HG02970 (cell line): ENCODE data around the gene DIP2B.
"Not testable (repeated sequence)": the region's sequence is repeated elsewhere in the genome, so short reads cannot be mapped to it uniquely, and the experiment has no call there.

Source experiments
- ATAC-seq: cut with Tn5 transposase; IDR thresholded peaks from one replicate; pipeline ENCODE4 v1.9.1; 2021; ENCODE audit warnings: mild to moderate bottlenecking, moderate library complexity, moderate number of reproducible peaks; ENCODE audit not compliant: unreplicated experiment, low FRiP score

The DIP2B gene

DNA sequence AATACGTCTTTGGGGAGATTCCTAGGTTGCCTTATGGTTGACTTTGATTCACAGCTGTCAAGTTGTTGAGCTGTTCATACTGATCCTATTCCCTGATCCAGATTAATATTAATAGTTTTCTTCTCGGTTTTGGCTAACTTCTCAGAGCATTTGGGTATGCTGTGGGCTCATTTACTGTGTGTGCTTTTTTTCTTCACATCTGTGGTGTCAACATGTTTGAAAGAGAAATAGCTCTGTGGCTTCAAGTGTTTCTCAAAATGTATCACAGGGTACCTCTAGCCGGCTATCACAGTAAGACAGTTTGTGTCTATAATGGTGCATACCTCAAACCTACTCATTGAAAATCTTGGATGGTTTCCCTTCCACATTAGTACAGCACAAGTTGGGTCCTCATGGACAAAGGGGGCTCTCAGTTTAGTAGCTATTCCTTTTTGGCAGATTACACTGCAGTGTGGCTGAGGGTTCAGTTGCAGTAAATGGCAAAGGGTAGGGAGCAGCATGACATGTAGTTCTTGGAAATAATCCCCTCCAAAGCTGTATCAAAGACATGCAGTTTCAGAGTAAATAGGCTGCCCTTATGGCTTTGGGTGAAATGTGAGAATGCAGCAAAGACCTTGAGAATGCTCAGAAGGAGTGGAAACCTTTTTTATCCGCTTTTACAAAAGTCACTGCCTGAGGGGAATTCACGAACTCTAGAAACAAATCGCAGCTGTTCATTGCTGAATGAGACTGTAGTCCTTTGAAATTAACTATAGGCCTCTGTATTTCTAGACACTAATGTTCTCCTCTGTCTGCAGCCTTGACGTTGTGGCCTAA is 156.7 kb downstream of the DIP2B start:
- no peak for ATAC-seq

DNA sequence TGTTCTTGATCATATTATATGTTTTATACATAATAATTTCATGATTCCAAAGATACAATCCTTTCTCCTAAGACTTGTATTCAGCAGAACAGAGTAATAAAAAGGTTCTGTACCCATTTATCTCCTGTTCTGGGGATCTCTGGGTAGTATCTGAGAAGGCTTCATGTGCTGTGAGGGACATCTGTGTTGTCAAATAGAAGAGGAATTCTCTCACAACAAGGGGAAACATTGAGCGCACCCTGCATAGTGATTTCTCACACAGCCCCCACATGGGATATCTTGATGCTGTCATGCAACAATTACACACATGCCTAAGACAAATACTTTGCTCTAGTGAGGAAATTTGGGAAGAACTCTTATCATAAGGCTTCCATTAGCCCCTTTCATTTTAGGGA is 157.3 kb downstream of the DIP2B start:
- no peak for ATAC-seq

DNA sequence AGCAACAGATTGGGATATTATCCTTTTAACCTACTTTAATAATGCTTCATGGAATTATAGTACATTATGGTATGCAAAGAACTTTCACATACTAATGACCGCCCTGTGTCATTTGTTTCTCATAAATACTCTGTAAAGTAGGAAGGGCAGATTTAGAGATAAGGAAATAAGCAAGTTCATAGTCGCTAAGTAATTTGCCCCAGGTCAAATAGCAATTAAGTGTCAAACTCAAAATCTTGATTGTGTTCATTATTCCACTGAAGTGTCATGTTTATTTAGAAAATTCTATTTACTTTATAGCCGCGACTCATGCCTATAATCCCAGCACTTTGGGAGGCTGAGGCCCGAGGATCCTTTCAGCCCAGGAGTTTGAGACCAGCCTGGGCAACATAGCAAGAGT is 160.4 kb downstream of the DIP2B start:
- ATAC-seq = no peak

GRCh38 chr12:50665609-50666008 is 160.8 kb downstream of the DIP2B start:
- no peak for ATAC-seq

GRCh38 chr12:50666023-50666422 is 161.2 kb downstream of the DIP2B start:
- ATAC-seq = no peak

- no peak for ATAC-seq
Observed at GRCh38 chr12:50672158-50672557, 167.4 kb downstream of the DIP2B start.

GRCh38 chr12:50676756-50677155 is 172.0 kb downstream of the DIP2B start:
- no peak for ATAC-seq

DNA sequence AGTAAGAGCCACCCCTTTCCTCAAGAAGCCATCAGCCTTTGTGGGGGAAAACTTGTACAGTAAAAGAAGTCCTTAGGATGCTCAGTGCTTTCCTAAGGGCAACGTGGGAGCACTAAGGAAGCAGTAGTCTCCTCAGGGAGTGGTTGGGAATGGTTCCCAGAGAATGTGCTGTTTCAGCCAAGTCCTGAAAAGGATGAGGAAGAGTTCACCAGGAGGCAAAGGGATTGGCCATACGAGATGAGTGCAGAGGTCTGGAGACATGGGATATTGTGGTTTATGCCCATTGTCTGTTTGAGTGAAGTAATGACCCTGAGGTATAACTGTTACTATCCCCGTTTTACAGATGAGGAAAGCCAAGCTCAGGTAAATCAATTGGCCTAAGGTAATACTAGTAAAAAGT is 173.1 kb downstream of the DIP2B start:
- ATAC-seq = no peak

GRCh38 chr12:50678650-50679365 is 174.0 kb downstream of the DIP2B start:
- no peak for ATAC-seq

DNA sequence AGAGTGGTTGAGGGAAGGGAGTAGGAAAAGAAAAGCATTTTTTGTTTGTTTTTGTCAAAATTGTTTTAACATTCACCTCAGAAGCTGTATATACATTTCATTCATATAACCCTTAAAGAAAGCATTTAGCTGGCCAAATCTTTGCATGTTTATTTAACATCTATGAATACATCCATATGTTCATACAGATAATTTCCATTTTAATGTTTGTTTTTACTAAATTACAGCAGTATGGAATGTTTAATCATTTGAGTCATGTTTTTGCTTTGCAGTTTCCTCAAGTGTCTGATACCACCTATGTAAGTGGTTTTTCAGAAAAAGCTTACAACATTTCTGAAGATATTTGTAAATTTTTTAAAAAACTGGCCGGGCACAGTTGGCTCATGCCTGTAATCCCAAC is 174.8 kb downstream of the DIP2B start:
- ATAC-seq = no peak

DNA sequence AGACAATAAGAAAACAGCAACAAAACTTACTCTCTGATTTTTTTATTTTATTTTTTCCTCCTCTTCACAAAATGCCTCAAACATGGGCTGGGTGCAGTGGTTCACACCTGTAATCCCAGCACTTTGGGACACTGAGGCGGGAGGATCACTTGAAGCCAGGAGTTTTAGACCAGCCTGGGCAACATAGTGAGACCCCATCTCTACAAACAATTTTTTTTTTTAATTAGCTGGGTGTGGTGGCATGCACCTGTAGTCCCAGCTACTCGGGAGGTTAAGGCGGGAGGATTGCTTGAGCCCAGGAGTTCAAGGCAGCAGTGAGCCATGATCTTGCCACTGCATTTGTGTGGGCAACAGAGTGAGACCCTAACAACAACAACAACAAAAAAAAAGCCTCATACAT is 176.3 kb downstream of the DIP2B start:
- ATAC-seq = not testable (repeated sequence)

- no peak for ATAC-seq
Observed at GRCh38 chr12:50685641-50686040, 180.9 kb downstream of the DIP2B start.

DNA sequence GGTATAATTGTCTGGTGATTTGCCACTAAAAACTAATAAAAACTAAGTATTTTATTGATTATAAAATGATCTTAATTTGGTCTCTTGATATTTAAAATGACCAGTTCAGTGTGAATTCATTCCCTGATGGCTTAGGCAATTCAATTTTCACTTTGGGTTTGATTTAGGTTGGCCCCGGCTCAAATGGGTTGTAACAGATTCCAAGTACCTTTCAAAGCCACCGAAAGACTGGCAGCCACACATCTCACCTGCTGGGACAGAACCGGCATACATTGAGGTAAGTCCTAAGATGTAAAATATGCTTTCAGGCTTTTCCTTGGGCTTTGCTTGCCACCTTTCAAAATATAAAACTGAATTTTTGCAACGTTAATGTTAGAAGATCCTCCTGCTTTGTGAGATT is 181.6 kb downstream of the DIP2B start:
- ATAC-seq = no peak

DNA sequence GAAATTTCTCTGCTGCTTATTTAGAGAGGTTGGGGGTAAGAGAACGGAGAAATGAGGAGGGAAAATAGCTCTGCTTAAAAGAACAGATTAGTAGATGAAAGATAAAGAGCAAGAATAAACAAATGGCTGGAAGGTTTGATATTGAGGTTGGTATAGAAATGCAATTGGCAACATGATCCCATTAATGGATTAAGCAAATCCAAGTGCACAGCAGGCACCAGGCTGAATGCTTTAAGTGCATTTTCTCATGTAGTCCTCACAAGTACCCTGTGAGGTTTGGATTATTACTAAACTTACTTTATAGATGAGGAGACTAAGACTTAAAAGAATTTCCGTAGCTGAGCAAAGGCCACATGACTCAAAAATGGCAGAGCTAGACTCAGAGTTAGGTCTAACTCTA is 182.2 kb downstream of the DIP2B start:
- ATAC-seq = no peak

DNA sequence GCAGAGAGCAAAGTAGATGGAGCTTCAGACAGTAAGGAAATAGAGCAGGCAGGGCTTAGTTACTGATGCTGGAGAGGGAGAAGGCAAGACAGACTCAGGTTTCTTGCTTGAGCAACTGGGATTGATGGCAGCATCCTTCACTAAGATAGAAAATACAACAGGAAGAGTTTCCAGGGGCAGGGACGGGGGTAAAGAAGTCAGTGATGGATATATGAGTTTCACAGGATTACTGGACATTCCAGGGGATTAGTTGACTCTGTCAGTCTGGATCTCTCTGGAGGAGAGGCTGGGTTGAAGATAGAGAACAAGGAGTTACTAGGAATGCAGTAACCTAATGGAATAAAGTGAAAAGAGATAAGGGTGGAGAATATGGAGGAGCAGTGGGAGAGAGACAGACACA is 184.7 kb downstream of the DIP2B start:
- ATAC-seq = no peak

GRCh38 chr12:50690925-50691324 is 186.1 kb downstream of the DIP2B start:
- ATAC-seq = no peak

GRCh38 chr12:50695961-50696360 is 191.2 kb downstream of the DIP2B start:
- ATAC-seq = no peak

- ATAC-seq = no peak
Observed at GRCh38 chr12:50696931-50697330, 192.1 kb downstream of the DIP2B start.

GRCh38 chr12:50699154-50699553 is 194.4 kb downstream of the DIP2B start:
- no peak for ATAC-seq

- ATAC-seq = no peak
Observed at GRCh38 chr12:50699940-50700339, 195.2 kb downstream of the DIP2B start.

DNA sequence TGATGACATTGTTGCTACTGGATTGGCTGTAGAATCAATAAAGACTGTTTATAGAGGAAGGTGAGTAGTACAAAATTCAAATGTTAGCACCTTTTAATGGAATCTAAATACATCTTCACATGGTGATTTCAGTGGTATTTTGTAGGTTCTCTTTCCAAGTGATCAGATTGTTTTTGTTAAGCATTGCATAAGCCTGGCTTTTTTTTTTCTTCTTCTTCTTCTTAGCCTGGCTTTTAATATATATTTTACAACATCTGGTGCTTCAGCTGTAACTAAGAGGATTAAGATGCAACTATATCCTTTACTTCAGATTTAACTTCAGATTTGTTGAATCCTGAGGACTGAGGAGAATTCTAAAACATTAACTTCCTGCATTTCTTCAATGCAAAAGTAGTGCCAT is 201.8 kb downstream of the DIP2B start:
- ATAC-seq = no peak

- ATAC-seq = no peak
Observed at GRCh38 chr12:50707396-50707795, 202.6 kb downstream of the DIP2B start.
